HG03565 (cell line): ENCODE results near the gene ETHE1.
"Not testable (repeated sequence)": the region's sequence is repeated elsewhere in the genome, so short reads cannot be mapped to it uniquely, and the experiment has no call there.

Source experiments
- ATAC-seq: cut with Tn5 transposase; IDR thresholded peaks from one replicate; pipeline ENCODE4 v1.9.1; 2021; ENCODE audit warnings: mild to moderate bottlenecking, moderate library complexity; ENCODE audit not compliant: unreplicated experiment

The ETHE1 gene

DNA sequence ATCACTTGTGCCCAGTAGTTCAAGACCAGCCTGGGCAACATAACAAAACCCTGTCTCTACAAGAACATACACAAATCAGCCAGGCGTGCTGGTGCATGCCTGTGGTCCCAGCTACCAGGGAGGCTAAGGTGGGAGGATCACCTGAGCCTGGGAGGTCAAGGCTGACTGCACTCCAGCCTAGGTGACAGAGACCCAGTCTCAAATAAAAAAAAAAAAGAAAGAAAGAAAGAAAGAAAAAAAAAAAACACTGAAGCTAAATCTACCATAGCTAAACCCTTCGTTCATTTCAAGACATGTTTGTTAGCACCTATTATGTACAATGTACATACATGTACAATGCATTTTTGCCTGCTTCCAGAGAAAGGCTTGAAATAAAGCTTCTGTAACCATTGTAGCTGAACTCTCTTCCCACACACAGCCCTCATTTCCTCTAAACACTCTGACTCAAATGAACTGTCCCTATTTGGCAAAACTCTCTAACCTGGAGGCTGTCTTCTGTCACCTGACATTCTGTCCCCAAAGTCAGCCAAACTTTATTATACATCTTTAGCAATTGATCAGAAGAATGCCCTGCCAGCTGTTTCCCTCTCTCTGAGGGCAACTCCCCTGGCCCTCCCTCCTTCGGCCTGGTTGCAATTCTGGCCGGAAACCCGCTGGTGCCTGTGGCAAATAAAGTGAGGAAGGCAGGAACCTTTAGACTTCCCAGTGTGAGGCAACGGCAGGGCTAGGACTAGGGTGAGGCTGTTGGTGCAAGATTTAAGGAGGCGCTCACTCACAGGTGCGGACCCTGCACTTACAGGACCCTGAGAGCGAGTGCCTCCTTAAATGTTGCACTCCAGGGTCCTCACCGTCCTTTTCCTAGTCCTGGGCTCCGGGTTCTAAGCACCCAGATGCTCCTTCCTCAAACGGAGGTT lies 1.8 kb downstream of the ETHE1 start:
- peak; percentile 45 for ATAC-seq

- not testable (repeated sequence) for ATAC-seq
Observed at GRCh38 chr19:43523696-43524095, 3.3 kb downstream of the ETHE1 start.

GRCh38 chr19:43522929-43523328 lies 4.1 kb downstream of the ETHE1 start:
- ATAC-seq, result no peak

GRCh38 chr19:43519436-43520088 lies 7.4 kb downstream of the ETHE1 start:
- no peak for ATAC-seq

GRCh38 chr19:43518051-43518450 lies 8.9 kb downstream of the ETHE1 start:
- no peak for ATAC-seq

DNA sequence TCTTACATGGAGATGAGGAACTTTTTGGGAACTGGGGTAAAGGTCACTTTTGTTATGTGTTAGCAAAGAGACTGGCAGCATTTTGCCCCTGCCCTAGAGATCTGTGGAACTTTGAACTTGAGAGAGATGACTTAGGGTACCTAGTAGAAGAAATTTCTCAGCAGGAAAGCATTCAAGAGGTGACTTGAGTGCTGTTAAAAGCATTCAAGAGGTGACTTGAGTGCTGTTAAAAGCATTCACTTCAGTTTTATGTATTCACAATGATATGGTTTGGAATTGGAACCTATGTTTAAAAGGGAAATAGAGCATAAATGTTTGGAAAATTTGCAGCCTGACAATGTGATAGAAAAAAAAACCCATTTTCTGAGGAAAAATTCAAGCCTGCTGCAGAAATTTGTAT lies 14.6 kb downstream of the ETHE1 start:
- ATAC-seq, result not testable (repeated sequence)

- ATAC-seq, result no peak
Observed at GRCh38 chr19:43511324-43511723, 15.7 kb downstream of the ETHE1 start.

GRCh38 chr19:43510713-43511112 lies 16.3 kb downstream of the ETHE1 start:
- no peak for ATAC-seq

DNA sequence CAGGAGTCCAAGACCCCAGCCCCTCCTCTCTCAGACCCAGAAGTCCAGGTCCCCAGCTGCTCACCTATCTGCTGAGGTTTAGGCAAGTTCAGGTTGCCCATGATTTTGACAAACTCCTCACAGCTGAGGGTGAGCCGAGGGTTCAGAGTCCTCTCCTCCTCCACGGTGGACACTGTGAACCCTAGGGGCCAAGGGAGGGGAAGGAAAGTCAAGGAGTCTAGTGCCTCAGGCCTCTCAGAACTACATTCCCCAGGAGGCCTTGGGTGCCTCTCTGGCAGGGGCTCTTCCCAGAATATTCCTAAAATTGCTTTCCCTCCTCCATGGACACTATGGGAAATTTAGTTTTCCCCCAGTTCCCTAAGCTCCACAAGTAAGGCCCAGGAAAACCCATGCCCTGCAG lies 19.1 kb downstream of the ETHE1 start:
- ATAC-seq, result no peak

GRCh38 chr19:43506629-43507028 lies 20.4 kb downstream of the ETHE1 start:
- ATAC-seq, result no peak

DNA sequence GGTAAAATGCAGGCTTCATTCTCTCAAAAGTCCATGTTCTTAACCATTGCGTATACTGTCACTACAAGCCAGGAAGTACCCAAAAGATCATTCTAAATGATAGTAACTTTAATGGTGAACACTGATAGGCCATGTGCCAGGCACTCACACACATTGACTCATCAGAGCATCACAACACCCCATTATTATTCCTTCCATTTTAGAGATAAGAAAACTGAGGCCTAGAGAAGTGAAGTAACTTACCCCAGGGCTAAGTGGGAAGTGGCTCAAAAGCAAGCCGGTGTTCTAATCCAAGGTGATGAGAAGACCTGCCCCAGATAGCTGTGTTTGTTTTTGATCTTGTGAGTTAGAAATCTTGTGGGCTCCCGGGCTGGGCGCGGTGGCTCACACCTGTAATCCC lies 21.1 kb downstream of the ETHE1 start:
- ATAC-seq, result no peak

GRCh38 chr19:43505186-43505456 lies 21.9 kb downstream of the ETHE1 start:
- ATAC-seq, result no peak

- ATAC-seq, result no peak
Observed at GRCh38 chr19:43504426-43505185, 22.4 kb downstream of the ETHE1 start, which contains the start of gene PHLDB3. Gene PHLDB3 (minus strand): TSS chr19:43504746. CDS start chr19:43504118, 628 bp downstream.

DNA sequence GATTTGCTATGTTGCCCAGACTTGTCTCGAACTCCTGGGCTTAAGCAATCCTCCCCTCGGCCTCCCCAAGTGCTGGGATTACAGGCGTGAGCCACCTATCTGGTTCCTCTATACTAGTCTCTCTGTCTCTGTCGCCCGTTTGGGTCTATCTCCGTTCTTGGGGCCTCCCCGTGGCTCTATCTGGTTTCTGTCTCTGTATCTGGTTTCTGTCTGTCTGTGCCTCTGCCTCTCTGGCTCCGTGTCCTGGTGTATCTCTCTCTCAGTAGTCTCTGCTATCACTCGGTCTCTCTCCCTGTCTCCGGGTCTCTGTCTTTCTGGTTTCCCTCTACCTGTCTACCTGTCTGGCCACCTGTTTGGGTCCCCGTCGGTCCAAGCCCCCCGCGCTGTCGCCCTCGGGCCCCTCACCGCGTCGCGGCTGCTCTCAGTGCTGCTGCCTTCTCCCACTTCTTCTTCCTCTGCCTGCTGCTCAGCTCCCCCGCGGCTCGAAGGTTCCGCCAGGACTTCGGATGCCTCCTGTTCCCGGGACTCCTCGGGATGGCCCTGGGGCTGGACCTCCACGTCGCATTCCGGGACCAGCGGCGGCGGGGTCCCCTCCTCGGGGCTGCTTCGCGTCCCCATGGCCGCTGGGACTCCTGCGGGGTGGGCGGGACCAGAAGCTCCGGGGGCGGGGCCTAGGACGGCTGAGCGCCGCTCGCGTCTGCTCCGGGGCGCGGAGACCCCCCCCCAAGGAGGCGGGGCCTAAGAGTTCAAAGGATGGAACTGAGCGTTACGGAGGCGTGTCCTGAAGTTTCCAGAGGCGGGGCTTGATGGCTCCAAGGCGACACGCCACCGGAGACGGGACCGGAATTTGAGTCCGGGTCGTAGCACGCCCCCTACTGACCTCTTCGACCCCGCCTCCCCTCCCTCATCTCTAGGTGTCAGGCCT lies 23.2 kb downstream of the ETHE1 start:
- ATAC-seq, result peak; percentile 73

DNA sequence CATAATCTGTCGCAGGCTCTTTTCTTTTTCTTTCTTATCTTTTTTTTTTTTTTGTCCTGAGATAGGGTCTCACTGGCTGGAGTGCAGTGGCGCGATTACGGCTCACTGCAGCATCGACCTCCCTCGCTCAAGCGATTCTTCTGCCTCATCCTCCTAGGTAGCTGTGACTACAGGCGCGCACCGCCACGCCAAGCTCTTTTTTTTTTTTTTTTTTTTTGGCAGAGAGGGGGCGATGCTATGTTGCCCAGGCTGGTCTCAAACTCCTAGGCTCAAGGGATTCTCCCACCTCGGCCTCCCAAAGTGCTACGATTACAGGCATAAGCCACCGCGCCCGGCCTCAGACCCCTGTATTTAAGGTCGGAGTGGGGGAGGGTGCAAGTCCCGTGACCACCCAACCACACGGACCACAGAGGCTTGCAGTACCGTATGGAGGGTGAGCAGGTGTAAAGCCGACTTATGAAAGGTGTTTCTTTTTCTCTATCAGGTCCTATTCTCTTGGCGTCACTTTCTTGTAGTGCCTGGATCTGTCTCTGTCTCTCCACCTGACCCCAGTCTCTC lies 24.5 kb downstream of the ETHE1 start:
- ATAC-seq, result no peak

GRCh38 chr19:43501661-43502418 lies 25.2 kb downstream of the ETHE1 start:
- no peak for ATAC-seq

GRCh38 chr19:43499042-43499441 lies 28.0 kb downstream of the ETHE1 start:
- ATAC-seq, result no peak

DNA sequence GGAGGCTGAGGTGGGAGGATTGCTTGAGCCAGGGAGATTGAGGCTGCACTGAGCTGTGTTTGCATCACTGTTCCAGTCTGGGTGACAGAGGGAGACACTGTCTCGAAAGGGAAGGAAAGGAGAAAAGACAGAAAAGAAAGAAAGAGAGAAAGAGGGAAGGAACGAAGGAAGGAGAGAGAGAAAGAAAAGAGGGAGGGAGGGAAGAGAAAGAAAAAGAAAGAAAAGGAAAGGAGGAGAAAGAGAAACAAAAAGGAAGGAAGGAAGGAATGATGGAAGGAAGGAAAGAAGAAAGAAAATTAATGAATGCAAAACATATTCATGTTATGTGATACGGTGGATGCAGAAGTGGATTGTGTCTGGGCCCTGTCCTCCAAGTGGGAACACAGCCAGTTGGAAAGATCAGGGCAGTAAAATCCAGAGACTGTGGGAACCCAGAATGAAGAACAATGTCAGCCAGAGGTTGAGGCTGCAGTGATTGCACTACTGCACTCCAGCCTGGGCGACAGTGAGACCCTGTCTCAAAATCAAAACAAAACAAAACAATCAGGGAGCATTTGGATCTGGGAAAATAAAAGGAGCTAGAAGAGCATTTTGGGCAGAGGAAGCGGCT lies 28.7 kb downstream of the ETHE1 start:
- no peak for ATAC-seq

GRCh38 chr19:43496960-43497359 lies 30.0 kb downstream of the ETHE1 start:
- ATAC-seq, result no peak
